ENCODE results near the gene SYNGR2. TPM values are rescaled to one million over a fixed set of nuclear protein-coding genes. Genes with fewer than 3 reads are reported as not detected.

SYNGR2 gene
- total and polyA plus RNA-seq, 2 experiments from 2014 or later, result 46.9 to 61.6 TPM

DNA sequence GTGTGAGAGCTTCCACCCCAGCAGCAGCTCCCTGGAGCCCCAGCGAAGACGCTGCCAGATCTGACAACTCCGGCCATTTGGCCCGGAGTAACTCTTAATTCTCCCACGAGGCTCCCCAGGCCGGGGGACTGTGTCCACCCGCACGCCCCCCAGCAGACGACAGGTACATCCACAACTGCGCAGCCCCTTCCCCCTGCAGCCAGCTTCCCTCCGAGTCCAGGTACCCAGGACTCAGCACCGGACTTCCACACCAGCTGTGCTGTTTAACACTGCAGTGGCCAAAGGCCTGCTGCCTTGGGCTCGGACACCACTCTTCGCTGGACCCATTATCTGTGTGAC, 7.2 kb downstream of the SYNGR2 start:
- peak overlapping the region; percentile 65; the same call in 1 of the 2 replicates for H3K27ac Mint-ChIP-seq
- H3K36me3 ChIP-seq (ENCODE audit: insufficient read depth), result peaks cover 21% of the 10 kb centered on the region
- peaks cover 16% of the 10 kb centered on the region for H3K4me1 ChIP-seq (ENCODE audit: insufficient read depth)

More for the DNA sequence above, 7.2 kb downstream of the SYNGR2 start:
- H3F3A ChIP-seq (replicated peaks; ENCODE audit: low read depth), result peaks cover 13% of the 10 kb centered on the region; the same call in 1 of the 2 replicates
- no peaks in the 10 kb centered on the region for H3K27me3 ChIP-seq (ENCODE audit: insufficient read depth)
- no peak overlapping the region for H3K4me3 ChIP-seq
- TF ChIP-seq STAT1 (IDR thresholded peaks at IDR 0.05; ENCODE audit: unreplicated experiment), result no peak
- TF ChIP-seq EZH2phosphoT487 (IDR thresholded peaks at IDR 0.05; ENCODE audit: unreplicated experiment), result no peak
- TF ChIP-seq ZNF331 (CRISPR knock-in tag; IDR thresholded peaks at IDR 0.05; ENCODE audit: low read depth), result no peak
- no peak for TF ChIP-seq POLR2AphosphoS5 (IDR thresholded peaks at IDR 0.05; ENCODE audit: low read depth)
- no peak for TF ChIP-seq CTCF (conservative IDR thresholded peaks at IDR 0.05; ENCODE audit: low read depth in 2 of 2)
- TF ChIP-seq ZNF114 (CRISPR knock-in tag; IDR thresholded peaks at IDR 0.05), result no peak
- no peak for TF ChIP-seq NANOG (IDR thresholded peaks at IDR 0.05; ENCODE audit: borderline replicate concordance)
- TF ChIP-seq, protein P1, sequence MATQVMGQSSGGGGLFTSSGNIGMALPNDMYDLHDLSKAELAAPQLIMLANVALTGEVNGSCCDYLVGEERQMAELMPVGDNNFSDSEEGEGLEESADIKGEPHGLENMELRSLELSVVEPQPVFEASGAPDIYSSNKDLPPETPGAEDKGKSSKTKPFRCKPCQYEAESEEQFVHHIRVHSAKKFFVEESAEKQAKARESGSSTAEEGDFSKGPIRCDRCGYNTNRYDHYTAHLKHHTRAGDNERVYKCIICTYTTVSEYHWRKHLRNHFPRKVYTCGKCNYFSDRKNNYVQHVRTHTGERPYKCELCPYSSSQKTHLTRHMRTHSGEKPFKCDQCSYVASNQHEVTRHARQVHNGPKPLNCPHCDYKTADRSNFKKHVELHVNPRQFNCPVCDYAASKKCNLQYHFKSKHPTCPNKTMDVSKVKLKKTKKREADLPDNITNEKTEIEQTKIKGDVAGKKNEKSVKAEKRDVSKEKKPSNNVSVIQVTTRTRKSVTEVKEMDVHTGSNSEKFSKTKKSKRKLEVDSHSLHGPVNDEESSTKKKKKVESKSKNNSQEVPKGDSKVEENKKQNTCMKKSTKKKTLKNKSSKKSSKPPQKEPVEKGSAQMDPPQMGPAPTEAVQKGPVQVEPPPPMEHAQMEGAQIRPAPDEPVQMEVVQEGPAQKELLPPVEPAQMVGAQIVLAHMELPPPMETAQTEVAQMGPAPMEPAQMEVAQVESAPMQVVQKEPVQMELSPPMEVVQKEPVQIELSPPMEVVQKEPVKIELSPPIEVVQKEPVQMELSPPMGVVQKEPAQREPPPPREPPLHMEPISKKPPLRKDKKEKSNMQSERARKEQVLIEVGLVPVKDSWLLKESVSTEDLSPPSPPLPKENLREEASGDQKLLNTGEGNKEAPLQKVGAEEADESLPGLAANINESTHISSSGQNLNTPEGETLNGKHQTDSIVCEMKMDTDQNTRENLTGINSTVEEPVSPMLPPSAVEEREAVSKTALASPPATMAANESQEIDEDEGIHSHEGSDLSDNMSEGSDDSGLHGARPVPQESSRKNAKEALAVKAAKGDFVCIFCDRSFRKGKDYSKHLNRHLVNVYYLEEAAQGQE (IDR thresholded peaks at IDR 0.05; ENCODE audit: unreplicated experiment), result no peak
- TF ChIP-seq EZH2 (IDR thresholded peaks at IDR 0.05; ENCODE audit: low read depth, unreplicated experiment), result no peak
- TF ChIP-seq CREB1 (CRISPR knock-in tag; IDR thresholded peaks at IDR 0.05; ENCODE audit: low read depth), result no peak
- TF ChIP-seq, protein P2, sequence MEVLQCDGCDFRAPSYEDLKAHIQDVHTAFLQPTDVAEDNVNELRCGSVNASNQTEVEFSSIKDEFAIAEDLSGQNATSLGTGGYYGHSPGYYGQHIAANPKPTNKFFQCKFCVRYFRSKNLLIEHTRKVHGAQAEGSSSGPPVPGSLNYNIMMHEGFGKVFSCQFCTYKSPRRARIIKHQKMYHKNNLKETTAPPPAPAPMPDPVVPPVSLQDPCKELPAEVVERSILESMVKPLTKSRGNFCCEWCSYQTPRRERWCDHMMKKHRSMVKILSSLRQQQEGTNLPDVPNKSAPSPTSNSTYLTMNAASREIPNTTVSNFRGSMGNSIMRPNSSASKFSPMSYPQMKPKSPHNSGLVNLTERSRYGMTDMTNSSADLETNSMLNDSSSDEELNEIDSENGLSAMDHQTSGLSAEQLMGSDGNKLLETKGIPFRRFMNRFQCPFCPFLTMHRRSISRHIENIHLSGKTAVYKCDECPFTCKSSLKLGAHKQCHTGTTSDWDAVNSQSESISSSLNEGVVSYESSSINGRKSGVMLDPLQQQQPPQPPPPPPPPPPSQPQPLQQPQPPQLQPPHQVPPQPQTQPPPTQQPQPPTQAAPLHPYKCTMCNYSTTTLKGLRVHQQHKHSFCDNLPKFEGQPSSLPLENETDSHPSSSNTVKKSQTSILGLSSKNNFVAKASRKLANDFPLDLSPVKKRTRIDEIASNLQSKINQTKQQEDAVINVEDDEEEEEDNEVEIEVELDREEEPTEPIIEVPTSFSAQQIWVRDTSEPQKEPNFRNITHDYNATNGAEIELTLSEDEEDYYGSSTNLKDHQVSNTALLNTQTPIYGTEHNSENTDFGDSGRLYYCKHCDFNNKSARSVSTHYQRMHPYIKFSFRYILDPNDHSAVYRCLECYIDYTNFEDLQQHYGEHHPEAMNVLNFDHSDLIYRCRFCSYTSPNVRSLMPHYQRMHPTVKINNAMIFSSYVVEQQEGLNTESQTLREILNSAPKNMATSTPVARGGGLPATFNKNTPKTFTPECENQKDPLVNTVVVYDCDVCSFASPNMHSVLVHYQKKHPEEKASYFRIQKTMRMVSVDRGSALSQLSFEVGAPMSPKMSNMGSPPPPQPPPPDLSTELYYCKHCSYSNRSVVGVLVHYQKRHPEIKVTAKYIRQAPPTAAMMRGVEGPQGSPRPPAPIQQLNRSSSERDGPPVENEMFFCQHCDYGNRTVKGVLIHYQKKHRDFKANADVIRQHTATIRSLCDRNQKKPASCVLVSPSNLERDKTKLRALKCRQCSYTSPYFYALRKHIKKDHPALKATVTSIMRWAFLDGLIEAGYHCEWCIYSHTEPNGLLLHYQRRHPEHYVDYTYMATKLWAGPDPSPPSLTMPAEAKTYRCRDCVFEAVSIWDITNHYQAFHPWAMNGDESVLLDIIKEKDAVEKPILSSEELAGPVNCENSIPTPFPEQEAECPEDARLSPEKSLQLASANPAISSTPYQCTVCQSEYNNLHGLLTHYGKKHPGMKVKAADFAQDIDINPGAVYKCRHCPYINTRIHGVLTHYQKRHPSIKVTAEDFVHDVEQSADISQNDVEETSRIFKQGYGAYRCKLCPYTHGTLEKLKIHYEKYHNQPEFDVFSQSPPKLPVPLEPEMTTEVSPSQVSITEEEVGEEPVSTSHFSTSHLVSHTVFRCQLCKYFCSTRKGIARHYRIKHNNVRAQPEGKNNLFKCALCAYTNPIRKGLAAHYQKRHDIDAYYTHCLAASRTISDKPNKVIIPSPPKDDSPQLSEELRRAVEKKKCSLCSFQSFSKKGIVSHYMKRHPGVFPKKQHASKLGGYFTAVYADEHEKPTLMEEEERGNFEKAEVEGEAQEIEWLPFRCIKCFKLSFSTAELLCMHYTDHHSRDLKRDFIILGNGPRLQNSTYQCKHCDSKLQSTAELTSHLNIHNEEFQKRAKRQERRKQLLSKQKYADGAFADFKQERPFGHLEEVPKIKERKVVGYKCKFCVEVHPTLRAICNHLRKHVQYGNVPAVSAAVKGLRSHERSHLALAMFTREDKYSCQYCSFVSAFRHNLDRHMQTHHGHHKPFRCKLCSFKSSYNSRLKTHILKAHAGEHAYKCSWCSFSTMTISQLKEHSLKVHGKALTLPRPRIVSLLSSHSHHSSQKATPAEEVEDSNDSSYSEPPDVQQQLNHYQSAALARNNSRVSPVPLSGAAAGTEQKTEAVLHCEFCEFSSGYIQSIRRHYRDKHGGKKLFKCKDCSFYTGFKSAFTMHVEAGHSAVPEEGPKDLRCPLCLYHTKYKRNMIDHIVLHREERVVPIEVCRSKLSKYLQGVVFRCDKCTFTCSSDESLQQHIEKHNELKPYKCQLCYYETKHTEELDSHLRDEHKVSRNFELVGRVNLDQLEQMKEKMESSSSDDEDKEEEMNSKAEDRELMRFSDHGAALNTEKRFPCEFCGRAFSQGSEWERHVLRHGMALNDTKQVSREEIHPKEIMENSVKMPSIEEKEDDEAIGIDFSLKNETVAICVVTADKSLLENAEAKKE (CRISPR knock-in tag; IDR thresholded peaks at IDR 0.05), result no peak
- TF ChIP-seq JUNB (IDR thresholded peaks at IDR 0.05; ENCODE audit: unreplicated experiment), result no peak
- no peak for TF ChIP-seq ETS1 (IDR thresholded peaks at IDR 0.05)
- DNase-seq (ENCODE audit: low spot score) (no peak), ATAC-seq (no peak)
- H3K27ac ChIP-seq (ENCODE audit: low read depth), result peak overlapping the region; percentile 59; the same call in 1 of the 2 replicates
- peaks cover 16% of the 10 kb centered on the region for H4K20me1 ChIP-seq (replicated peaks; ENCODE audit: insufficient read depth)
- H3K79me2 ChIP-seq (replicated peaks; ENCODE audit: insufficient read depth), result 0 out of 2 replicates have a peak, but pooled peaks cover 3% of the 10 kb centered on the region
- peaks cover 50% of the 10 kb centered on the region for H3K4me1 Mint-ChIP-seq
- no peaks in the 10 kb centered on the region for H3K9me2 ChIP-seq (ENCODE audit: insufficient read depth)
- no peak overlapping the region; the same call in 2 of the 3 replicates for H3K4me3 Mint-ChIP-seq
- H2AFZ ChIP-seq, result no peak overlapping the region
- H3K27me3 Mint-ChIP-seq (ENCODE audit: insufficient read depth, low read depth, poor library complexity), result peaks cover 28% of the 10 kb centered on the region
- no peaks in the 10 kb centered on the region; the same call in 1 of the 3 replicates for H3K9me3 Mint-ChIP-seq
- no peak overlapping the region for H3K4me2 ChIP-seq
- H3K36me3 Mint-ChIP-seq (ENCODE audit: low read depth), result peaks cover 78% of the 10 kb centered on the region
